HG02938 (cell line): ENCODE results near the gene OR8S1.
"Not testable (repeated sequence)": the region's sequence is repeated elsewhere in the genome, so short reads cannot be mapped to it uniquely, and the experiment has no call there.

Experiments
- ATAC-seq: cut with Tn5 transposase; IDR thresholded peaks from one replicate; pipeline ENCODE4 v1.9.1; 2021; ENCODE audit warnings: mild to moderate bottlenecking, moderate library complexity; ENCODE audit not compliant: unreplicated experiment

The OR8S1 gene

GRCh38 chr12:48553666-48554343, 28.4 kb downstream of the OR8S1 start:
- not testable (repeated sequence) for ATAC-seq

- ATAC-seq = no peak
These were observed 31.2 kb downstream of the OR8S1 start for GRCh38 chr12:48556631-48557030.

- ATAC-seq = no peak
These were observed 32.5 kb downstream of the OR8S1 start for GRCh38 chr12:48557919-48558318.

GRCh38 chr12:48567731-48568130, 42.3 kb downstream of the OR8S1 start:
- ATAC-seq = no peak

DNA sequence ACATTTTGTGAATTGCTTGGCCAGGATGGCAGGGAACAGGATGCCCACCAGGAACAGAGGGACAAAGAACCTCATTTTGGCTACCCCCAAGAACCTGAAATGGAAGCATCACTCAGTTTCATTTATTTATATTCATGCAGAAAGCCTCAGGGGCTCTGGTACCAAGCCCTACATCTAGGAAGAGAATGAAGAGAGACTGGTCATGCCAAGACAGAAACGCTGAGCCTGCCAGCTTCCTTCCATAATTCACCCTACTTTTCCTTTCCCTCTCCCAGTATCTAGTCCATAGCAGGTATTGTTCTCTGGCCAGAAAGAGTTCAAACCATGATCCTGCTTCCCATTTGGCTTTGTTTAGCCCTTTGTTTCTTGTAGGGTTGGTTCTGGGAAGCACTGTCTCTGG, 44.5 kb downstream of the OR8S1 start, which contains the start of gene LALBA:
Gene LALBA, minus strand, starts transcription at position 101 of the 400 bp plus-strand sequence. Its CDS starts 26 bp downstream, at position 75.
- ATAC-seq = no peak

- no peak for ATAC-seq
These were observed 46.9 kb downstream of the OR8S1 start for GRCh38 chr12:48572326-48572725.
